Measurements from ENCODE around the gene GPN3.
"Not testable (repeated sequence)": the region's sequence is repeated elsewhere in the genome, so short reads cannot be mapped to it uniquely, and the experiment has no call there.

- not testable (repeated sequence) for TF ChIP-seq CTCF (conservative IDR thresholded peaks at IDR 0.05); EZH2 (IDR thresholded peaks at IDR 0.05; ENCODE audit: low read depth)
Measured at GRCh38 chr12:110465765-110466164, 2.3 kb downstream of the GPN3 start.
